GM19351 (cell line): ENCODE measurements around the gene FAM83G.

Source experiments
- ATAC-seq: cut with Tn5 transposase; IDR thresholded peaks from one replicate; pipeline ENCODE4 v1.9.1; 2021; ENCODE audit warnings: mild to moderate bottlenecking, moderate library complexity; ENCODE audit not compliant: unreplicated experiment

Gene FAM83G

DNA sequence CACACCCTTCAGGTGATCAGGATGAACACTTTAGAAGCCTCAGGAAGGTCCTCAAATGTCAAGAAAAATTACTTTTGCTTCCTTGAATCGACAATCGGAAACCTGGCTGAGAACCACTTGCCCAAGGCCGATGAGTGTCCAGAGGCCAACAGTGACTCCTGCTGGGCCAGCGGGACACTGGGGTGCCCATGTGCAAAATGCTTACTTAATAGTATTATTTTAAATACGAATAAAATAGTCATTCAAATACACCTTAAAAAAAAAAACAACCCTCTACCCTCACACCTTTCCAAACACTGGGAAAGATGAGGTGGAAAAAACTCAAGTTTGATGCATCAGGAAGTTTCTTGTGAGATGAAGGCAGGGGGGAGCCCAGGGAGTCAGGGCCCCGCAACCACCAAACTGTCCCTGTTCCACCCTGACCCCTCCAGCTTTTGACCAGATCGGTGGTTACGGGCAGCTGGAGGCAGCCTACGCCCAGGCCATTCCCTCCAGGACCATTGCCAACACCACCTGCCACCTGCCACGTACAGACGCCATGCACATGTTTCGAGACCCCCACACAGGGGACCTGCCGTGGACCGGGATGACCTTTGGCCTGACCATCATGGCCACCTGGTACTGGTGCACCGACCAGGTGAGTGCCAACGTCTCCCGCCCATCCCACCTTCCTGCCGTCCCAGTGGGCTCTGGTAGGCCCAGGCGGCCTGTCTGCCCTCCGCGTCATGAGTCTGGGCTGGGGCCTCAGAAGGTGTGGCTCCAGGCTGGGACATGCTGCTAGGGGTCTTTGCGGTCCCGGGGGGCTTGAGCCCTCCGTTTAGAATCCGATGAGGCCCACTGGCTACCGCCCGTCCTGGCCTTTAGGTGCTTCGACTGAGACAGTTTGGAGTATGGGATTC lies 33.7 kb downstream of the FAM83G start:
- ATAC-seq: no peak

- ATAC-seq: no peak
These were observed 35.3 kb downstream of the FAM83G start for GRCh38 chr17:18968945-18969887.

DNA sequence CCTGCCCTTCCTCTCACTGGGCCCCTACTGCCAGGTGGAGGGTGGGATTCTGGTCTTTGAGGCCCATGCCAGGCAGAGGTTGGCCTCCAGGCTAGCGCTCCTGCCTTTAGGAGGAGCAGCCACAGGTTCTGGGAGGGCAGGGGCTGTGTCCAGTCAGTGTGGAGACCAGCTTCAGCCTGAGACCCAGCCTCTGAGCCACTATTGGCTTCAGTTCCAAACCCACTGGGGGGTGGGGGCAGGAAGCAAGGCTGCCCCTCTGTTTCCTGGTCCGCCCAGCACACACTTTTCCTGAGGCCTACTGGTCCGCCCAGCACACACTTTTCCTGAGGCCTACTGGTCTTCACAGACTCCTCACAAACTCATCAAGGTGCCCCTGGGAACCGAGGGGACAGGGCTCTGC lies 36.2 kb downstream of the FAM83G start:
- ATAC-seq: no peak

DNA sequence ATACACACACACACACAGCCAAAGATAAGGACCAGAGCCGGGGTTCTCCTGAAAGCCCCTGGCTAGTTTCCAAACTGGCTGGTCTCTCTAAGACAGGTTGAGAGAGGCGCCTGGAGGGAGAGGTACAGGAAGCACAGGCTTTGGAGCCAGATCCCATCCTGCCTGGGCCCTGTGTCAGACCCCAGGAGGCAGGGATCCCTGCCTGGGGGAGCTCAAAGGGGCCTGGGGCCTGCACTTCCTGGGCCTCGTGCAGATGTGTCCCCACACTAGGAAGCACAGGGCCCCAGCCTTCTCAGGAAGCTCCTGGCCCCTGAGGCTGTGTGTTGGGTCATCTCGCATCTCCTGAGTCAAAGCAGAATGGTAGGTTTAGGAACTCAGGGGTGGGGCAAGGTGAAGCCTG lies 36.6 kb downstream of the FAM83G start:
- no peak for ATAC-seq

GRCh38 chr17:18966831-18967624 lies 37.5 kb downstream of the FAM83G start:
- no peak for ATAC-seq

GRCh38 chr17:18965530-18966236 lies 38.9 kb downstream of the FAM83G start:
- ATAC-seq: no peak

- no peak for ATAC-seq
These were observed 40.0 kb downstream of the FAM83G start for GRCh38 chr17:18964550-18964949.

DNA sequence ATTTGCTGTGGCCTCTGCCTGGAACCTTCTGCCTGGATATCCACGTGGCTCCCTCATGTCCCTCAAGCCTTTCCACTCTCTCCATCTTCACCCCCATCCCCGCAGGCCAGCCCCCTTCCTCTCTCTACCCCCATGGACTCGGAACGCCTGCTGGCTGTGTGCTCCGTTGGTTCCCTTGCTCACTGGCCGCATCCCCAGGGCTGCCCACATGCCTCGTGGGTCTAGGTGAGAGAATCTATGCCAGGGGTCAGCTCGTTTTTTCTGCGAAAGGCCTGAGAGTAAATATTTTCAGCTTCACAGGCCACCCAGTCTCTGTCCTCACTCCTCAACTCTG lies 40.6 kb downstream of the FAM83G start:
- ATAC-seq: no peak

DNA sequence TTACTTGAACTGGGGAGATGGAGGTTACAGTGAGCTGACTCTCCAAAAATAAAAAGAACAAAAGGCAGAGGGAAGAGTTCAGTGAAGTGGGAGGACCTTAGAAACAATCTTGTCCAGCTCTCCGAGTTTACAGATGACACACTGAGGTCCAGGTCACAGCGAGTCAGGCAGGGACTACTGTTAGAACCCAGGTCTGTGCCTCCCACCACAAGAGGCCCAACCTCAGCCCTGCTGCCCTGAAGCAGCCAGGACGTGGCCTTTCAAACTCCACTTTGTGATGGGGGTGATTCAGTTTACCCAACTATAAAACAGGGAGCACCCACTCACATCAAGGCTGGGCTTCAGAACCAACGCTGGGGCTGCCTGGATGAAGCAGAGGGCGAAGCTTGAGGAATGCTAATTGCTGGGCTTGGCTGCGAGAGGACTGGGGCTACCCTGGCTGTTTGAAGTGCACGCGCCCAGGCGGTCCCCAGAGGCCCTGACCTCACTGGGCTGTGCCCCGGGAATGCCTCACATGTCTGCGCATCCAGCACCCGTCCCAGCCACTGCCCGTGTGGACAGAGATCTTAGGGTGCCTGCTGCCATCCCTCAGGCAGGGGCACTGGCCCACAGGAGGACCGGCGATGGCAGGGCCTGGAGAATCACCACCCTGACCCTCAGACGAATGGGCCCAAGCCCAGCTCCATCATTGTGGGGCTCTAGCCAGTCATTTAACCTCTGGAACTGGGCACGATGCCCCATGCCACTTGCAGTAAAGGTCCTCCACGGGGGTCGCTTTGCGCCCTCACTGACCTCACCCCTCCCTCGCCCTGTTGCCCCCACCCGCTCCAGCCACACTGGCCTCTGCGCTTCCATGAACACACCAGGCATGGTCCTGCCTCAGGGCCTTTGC lies 41.2 kb downstream of the FAM83G start:
- no peak for ATAC-seq

DNA sequence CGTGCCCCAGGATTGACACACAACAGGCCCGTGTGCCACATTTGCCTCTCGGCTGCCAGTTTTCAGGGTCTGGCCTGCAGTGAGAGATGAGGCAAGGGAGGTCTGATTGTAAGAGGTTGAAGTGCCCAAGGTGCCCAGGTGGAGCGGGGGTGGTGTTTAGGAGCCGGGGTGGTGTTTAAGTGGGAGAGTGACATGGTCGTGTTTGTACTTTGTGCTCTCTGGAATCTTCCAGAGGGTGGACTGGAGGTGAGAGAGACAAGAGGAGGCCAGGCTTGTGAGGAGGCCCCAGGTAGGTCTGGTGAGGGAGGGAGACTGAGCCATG lies 42.1 kb downstream of the FAM83G start:
- no peak for ATAC-seq

DNA sequence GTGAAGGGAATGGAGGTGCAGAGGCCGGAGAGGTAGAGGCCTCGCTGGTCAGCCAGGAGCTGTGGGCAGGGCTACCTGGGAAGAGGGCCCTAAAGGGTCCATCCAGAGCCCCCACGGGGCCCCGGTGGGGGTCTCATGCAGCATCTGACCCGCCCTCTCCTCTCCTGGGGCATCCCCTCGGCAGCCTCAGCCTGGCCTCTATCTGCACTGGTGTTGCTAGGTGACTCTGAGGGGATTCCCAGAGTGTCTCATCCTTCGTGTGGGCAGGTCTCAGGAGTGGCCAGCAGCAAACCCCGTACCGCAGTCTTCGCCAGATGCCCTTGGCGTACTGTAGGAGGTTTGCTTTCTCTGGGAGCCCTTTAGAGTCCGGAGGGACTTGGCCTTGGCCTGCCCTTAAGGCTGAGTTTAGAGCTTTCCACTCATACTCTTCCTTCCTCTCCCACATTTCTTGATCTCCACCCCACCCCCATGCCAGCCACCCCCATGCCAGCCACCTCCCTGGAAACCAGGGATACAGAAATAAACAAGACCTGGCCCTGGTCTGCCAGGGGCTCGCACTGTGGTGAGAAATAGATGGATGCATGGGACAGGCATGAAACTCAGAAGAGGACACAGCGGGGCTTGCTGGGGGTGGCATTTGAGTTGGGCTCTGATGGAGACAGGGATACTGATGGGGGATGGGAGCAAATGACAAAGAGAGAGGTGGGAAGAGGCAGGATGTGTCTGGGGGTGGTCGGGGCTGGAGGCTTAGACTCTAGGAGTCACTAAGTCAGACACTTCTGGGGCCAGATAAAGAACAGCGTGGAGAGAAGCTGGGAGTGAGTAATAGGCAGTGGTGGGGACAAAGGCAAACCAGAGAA lies 42.7 kb downstream of the FAM83G start:
- no peak for ATAC-seq

- peak; percentile 65 for ATAC-seq
These were observed 43.6 kb downstream of the FAM83G start for GRCh38 chr17:18960803-18961511.

DNA sequence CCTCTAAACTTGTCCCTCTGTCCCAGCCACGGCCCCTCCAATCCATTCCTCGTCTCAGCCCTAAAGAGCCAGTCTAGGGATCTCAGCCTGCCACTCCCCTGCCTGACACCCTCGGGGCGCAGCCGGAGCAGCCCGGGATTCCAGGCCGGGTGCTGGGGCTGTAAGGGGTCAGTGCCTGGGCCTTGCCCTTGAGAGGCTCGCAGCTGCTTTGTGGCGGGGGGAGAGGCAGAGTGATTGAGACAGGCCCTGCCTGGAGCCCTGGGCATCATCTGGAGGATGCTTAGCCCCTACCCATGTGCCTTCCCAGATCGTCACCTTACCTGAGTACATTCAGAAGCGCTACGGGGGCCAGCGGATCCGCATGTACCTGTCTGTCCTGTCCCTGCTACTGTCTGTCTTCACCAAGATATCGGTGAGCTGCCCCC lies 44.3 kb downstream of the FAM83G start:
- no peak for ATAC-seq

GRCh38 chr17:18959845-18960240 lies 44.7 kb downstream of the FAM83G start:
- no peak for ATAC-seq

GRCh38 chr17:18959071-18959844 lies 45.3 kb downstream of the FAM83G start:
- no peak for ATAC-seq

DNA sequence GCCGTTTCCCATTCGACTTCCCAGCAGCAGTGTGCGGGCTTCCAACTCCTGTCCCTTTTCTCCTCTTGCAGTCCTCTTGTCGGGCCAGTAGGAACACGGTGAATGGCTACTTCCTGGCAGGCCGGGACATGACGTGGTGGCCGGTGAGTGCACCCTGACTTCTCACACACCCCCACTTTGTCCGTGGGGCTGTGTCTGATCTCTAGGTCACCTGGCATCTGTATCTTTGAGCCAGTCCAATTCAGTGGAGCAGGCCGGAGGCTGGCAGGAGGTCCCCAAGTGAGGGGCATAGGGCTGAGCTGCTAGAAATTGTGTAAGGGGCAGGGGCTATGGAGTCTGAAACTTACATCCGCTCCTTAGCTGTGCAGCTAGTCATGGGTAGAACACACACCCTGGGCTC lies 46.0 kb downstream of the FAM83G start:
- no peak for ATAC-seq

- ATAC-seq: no peak
These were observed 46.7 kb downstream of the FAM83G start for GRCh38 chr17:18957831-18958230.
